Activated CD8-positive, alpha-beta memory T cell treated with anti-CD3 and anti-CD28 coated beads, Interleukin-2, amount 50 U/mL, for 1 hour (primary cell): ENCODE data around the gene PFN3.
A peak's percentile ranks its signal among the peaks of the same experiment; 100 is the strongest.

Experiments
- DNase-seq: peaks from one replicate; pipeline ENCODE4 v3.0.0-alpha.2; 2020; ENCODE audit errors: extremely low read depth

The PFN3 gene

DNA sequence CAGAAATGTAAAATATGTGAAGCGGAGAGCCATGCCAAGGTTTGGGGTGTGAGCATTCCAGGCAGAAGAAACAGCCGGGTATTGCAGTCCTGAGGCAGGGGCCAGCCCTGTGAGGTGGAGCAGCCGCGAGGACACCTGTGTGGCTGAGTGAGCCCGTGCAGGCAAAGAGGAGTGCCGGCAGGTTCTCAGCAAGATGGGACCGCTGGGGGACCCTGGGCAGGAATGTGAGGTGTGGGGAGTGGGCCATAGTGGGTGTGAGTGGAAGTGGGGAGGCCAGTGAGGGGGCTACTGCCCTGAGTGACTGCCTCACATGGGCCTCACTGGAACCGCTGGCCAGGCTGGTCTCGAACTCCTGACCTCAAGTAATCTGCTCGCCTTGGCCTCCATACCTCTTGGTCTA is 38.0 kb upstream of the PFN3 start:
- DNase-seq: no peak

DNA sequence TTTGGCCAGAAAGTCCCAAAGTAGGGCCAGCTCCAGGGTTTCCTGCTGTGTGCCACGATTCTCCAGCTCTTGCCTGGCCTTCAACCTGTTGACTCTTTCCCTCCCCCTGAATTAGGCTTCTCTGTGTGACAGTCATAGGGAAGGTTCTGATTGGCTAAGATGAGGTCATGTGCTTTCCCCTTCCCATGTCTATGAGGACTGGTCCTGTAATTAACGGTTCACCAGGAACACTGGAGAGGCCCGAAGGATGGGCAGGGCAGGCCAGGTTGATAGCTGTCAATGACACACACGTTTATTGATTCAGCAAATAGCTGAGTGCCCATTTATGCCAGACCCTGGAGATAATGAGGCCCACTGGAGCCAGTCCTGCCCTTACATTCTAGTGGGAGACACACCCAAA is 37.2 kb upstream of the PFN3 start:
- no peak for DNase-seq

DNA sequence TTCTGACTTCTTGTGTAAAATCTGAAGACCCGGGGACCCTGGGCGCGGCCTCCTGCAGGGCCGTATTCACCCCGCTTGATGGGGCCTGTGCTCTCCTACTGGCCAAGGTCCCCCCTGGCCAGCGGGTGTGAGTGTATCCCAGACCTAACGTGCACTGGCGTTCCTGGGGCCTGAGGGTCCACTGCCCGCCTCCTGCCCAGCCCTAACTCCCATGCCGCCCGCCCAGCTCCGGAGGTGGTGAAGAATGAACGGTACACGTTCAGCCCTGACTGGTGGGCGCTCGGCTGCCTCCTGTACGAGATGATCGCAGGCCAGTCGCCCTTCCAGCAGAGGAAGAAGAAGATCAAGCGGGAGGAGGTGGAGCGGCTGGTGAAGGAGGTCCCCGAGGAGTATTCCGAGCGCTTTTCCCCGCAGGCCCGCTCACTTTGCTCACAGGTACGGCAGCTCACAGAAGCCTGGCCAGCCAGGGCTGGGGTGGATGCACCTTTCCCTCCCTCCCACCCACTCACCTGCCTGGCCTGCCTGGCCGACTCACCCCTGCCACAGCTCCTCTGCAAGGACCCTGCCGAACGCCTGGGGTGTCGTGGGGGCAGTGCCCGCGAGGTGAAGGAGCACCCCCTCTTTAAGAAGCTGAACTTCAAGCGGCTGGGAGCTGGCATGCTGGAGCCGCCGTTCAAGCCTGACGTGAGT is 35.5 kb upstream of the PFN3 start:
- DNase-seq: no peak

DNA sequence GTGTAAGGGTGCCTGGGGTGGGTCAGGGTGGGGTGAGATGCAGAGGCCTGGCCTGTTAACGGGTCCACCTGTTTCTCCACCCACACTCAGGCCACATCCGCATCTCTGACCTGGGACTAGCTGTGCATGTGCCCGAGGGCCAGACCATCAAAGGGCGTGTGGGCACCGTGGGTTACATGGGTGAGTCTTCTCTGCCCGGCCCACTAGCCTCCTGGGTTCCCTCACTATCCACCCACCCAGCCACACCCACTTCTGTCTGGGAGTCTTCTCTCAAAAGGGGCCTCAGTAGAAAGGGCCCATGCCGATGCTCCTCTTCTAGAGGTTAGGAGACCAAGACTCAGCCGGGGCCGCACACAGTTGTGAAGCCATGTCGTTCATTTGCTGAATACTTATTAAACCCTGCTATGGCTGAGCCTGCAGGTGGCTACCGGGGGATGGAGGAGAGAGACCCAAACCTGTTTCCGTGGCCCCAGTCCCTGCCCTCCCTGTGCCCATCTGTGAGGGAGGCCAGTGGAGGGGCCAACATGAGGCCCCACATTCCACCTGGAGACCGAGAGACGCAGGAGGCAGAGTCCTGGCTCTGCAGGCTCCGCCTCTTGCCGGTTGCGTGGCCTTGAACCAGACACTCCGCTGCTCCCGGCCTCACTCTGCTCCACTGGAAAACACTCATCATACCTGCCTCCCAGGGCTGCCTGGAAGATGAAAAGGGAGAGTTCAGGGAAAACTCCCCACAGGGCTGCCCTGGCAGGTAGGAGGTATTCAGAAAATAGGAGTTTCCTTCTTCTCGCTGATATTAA is 34.7 kb upstream of the PFN3 start:
- DNase-seq: no peak

DNA sequence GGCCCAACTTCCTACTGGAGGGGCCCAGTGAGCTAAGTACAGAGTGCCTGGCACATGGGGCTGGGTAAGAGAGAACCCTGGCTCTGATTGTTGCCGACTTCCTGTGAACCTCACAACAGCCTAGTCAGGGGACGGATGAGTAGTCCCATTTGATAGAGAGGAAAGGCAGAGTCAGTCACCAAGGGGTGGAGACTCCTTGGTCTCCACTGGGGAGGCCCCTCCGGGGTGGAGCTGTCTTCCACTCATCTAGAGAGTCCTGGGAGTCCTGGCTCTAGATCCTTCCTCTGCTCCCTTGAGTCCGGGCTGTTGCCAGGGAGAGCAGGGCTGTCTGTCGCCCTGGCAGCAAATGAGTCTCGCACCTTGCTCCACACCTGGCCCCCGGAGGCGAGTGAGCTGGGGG is 34.0 kb upstream of the PFN3 start:
- no peak for DNase-seq

DNA sequence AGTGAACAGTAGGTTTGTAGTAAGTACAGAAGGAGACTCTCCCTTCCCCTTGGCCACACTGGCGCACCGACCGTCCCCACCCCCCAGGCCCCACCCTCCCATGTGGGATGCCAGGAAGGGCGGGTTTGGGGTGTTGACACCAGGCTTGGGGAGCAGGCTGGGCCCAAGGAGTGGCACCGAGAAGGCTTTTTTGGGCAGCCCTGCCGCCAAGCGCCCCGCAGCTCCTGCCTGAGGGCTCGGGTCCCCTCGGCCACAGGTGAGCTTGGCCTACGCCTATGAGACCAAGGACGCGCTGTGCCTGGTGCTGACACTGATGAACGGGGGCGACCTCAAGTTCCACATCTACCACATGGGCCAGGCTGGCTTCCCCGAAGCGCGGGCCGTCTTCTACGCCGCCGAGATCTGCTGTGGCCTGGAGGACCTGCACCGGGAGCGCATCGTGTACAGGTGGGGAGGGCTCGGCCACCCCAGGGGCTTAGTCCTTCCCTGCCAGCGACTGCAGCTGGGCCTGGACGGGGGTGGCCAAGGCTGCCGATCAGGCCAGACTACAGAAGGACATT is 33.3 kb upstream of the PFN3 start:
- DNase-seq: no peak

DNA sequence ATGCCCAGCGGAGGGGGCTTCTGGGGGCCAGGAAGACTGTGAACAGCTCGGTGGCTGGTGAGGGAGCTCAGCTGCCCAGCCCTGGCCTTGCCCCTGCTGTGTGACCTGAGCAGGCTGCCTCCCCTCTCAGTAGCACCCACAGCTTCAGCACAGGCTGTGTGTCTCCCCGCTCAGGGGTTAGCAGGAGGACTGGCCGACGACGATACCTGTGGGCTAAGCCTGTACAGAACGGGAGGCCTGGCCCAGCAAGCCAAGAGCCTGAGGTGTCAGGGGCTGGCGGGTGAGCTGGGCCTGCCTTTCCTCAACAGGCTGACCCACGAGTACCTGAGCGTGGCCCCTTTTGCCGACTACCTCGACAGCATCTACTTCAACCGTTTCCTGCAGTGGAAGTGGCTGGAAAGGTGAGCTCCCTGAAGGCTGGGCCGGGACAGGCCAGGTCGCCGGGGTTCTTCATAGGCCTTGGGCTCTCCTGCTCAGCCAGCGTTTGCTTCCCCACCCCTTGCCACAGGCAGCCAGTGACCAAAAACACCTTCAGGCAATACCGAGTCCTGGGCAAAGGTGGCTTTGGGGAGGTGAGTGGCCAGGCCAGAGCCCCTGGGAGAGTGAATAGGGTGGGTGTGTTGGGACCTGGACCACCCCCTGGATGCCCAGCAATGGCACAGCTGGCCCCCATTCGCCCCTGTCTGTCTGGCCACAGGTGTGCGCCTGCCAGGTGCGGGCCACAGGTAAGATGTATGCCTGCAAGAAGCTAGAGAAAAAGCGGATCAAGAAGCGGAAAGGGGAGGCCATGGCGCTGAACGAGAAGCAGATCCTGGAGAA is 32.6 kb upstream of the PFN3 start:
- DNase-seq: no peak

DNA sequence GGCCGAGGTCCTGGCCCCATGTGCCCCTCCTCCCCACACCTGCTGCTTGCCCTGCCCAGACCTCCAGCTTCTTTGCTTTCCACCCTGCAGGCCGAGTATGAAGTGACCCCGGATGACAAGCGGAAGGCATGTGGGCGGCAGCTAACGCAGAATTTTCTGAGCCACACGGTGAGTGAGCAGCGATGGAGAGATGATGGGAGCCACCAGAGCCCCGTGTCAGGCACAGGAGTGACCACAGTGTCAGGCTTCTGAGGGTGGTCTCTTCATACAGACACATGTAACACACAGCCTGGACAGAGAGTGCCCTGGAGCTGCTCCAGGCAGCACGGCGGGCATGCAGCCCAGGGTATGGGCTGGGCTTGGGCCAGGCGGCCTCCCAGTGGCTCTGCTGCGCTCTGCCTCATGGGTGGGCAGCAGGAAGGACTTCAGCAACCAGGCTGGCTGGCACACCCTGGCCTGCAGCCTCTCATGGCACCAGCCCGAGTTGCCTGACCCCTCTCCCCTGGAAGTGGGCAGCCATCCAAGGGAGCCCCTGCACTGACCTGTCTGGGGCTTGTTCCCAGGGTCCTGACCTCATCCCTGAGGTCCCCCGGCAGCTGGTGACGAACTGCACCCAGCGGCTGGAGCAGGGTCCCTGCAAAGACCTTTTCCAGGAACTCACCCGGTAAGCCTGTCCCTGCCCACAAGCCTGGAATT is 31.8 kb upstream of the PFN3 start:
- no peak for DNase-seq

DNA sequence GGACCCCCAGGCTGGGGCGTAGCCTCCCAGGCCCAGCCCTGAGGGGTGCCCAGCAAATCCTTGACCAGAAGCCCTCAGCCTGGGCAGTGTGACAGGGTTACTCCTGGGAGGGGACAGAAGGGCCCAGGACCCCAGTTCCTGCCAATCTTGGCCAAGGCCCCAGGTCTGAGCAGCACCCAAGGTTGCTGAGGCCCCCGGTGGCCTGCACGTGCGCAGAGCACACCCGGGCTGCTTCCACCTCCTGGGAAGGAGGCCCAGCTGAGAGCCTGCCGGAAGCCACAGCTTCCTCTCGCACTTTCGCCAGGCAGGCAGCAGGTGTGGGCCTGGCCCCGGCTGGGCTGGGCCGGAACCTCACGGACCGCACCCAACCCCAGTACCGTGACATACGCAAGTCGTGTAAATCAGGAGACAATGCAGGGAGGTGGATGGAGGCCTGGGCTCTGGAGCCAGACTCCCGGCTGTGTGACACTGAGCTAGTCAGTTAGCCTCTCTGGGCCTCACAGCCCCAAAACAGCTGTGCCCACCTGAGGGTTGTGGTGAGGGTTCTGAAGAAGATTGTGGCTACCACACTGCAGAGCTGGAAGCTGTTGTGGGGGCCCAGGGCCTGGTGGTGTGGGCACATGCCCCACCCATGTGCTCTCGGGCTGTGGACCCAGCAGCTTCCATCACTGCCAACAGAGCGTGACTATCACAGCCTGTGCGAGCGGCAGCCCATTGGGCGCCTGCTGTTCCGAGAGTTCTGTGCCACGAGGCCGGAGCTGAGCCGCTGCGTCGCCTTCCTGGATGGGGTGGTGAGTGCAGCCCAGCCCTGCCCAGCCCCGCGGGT is 31.1 kb upstream of the PFN3 start:
- no peak for DNase-seq

DNA sequence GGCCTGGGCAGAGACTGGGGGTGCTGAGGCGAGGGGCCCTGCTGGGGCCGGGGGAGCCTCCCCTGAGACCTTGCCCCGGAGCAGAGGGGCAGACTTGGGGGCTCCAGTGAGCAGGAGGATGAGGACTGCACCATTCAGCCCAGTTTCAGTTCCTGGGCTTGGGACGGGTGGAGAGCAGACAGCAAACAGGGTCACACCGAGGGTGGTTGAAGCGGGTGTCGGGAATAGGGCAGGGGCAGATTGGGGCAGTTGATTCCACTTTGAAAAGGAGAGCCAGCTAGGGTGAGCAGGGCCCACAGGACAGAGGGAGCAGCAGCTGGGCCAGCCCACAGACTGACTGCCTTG is 30.5 kb upstream of the PFN3 start:
- no peak for DNase-seq

DNA sequence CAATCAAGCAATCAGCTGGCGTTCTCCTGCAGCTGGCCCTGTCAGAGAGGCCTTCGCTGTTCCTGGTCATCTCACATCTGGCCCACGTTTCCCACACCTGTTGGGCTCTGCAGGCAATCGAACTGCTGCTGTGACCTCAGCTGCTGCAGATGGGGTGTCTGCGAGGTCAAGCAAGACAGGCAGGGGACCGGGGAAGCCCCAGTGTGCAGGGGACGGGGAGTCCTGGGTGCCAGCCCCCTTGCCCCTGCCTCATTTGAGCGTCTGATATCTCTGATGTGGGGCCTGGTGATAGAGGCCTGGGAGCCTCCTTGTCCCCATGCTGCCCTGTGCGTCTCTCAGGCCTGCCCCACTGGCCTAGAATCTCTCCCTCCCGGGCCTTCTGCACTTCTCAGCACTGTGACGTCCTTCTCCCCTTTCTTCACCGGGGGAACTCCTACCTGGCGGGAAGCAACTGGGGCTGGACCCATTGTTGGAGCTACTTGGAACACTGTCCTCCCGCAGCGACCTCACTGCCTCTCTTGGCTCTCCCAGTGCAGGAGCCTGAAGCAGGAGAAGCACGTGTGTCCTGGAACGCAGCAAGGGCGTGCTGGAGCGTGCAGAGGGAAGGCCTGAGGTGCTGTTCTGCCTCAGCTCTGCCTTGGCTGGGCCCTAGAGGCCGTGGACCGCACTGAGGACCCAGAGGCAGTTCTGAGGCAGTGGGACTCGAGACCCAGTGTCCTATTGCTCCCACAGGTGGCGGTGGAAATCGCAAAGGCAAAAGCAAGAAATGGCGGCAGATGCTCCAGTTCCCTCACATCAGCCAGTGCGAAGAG is 29.9 kb upstream of the PFN3 start:
- no peak for DNase-seq

DNA sequence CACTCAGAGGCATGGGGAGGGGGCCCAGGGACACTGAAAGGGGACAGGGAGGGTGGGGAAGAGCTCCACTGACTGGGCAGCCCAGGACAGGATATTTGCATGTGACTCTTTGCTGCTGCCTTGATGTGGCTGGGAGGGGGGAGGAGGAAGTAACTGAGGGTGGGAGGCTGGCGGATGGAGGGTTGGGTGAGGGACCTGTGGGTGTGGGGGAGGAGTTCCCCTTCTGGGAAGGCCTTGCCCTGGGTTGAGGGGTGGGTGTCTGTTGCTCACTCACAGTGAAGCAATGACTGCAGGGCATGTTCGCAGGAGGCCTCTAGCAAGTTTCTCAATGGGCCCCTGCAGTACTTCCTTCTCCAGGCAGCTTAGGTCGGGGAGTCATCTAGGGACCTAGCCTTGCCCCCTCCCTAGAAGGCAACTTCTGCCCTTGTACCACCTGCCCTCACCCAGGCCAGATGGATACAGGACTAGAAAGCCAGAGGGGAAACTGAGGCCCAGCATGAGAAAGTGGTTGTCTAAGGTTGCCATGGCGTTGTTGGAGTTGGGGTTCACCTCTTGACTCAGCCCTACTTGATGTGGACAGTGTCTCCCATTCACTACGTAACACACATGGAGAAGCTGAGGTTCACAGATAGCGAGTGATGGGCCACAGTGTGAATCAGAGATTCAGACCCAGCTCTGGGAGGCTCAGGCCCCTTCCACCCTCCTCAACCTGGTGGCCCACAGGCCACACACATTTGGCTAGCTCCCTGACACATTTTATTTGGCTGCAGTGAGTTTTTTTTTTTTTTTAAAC is 29.0 kb upstream of the PFN3 start:
- DNase-seq: peak; percentile 66

DNA sequence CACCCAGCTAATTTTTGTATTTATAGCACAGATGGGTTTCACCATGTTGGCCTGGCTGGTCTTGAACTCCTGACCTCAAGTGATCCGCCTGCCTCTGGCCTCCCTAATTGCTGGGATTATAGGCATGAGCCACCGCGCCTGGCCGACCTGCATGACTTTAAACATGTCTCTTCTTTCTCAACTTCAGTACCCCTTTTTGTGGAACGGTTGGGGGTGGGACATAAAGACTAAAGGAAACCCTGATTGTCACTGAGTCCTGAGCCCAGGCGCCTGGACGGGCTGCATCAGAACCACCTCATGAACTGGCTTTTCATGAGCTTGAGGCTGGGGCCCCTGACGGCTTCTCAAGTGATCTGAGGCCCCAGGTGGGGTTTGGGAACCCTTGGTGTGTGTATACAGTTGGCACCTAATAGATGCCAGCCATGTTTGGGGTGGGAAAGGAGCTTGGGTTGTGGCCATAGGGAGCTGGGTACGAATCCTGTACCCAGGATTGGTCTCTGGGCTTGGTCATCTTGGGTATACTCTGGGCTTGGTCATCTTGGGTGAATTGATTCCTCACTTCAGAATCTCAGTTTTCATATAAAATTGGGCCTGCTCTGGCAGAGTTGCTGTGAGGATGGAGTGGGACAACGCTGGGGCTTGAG is 28.2 kb upstream of the PFN3 start:
- DNase-seq: no peak

DNA sequence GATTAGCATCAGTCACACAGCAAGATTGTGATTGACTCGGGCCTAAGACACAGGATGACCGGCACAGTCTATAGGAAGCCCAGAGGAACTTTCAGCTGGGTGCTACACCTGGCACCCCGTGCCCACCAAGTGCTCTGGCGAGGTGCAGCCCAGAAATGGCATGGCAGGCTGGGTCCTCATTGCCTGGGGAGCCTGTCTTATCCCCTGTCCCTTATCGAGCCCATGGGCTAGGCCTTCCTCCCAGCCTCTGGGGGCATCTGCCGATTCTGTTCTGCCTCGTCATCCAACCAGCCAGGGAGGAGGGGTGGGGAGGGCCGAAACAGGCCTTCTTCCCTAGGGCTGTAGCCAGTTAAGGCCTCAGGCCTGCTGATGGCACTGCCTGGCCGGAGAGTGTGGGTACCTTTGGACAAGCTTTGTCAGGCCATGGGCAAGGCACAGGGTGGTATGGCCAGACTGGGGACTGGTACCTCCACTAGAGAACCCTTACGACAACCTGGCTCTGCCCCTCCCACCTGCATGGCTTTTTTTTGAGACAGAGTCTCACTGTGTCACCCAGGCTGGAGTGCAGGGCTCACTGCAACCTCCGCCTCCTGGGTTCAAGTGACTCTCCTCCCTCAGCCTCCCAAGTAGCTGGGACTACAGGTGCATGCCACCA is 27.6 kb upstream of the PFN3 start:
- DNase-seq: no peak

DNA sequence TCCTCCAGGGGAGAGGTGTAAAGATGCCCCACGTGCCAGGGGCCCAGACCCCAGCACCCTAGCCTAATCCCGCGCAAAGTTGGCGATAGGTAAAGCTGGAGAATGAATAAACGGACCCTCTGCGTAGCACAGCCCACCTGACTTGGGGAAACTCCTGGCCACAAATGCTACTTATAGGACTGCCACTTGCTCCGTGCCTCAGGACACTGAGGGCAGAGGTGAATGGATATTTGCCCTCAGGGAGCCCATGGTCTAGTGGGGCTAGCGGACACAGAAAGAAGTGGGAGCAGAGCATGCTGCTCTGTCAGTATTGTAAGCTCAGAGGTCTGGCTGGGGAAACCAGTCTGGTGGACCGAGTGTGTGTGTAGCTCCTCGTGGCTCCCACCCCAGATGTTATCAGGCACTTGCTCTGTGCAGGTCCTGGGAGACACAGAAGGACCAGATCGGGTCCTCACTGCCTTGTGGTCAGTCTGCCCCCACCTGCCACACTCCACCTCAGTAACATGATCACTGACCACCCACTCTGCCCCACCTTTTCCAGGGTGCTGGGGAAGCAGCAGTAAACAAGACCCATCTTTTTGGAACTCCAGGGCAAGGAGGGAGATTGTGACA is 26.9 kb upstream of the PFN3 start:
- DNase-seq: no peak

DNA sequence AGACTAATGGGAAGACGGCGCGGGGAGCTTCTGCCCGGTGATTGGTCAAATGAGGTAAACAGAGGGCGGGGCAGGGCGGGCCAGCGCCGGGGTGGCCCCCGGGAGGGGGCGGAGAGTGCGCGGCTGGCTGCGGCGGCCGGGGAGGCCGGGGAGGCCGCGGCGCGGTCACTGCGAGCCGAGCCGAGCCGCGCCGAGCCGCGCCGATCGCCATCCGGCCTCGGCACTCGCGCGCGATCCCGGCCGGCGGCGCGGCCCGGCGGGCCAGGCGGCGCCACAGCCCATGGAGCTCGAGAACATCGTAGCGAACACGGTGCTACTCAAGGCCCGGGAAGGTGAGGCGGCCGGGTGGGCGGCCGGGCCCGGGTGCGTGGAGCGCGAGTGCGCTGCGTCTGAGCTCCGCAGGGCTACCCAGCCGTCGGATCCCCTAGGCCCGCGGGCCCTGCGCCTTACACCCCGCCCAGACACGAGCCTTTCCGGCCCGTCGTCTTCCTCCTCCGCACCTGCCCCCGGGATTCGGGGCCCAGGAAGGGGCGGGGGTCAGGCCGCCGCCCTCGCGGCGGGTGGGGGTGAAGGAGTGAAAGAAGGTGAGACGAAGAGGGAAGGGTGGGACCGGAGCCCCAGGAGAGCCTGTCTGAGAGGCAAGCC is 26.2 kb upstream of the PFN3 start, which contains the start of gene GRK6:
GRK6 (plus strand) TSS at position 111 of the 645 bp plus-strand sequence; CDS start at position 281, 170 bp downstream.
- no peak for DNase-seq
